ENCODE data around the gene WDR77. TPM values are rescaled to one million over a fixed set of nuclear protein-coding genes. Genes with fewer than 3 reads are reported as not detected.

Gene WDR77
- total RNA-seq, 1 experiment from 2014 or later = 42.5 TPM

DNA sequence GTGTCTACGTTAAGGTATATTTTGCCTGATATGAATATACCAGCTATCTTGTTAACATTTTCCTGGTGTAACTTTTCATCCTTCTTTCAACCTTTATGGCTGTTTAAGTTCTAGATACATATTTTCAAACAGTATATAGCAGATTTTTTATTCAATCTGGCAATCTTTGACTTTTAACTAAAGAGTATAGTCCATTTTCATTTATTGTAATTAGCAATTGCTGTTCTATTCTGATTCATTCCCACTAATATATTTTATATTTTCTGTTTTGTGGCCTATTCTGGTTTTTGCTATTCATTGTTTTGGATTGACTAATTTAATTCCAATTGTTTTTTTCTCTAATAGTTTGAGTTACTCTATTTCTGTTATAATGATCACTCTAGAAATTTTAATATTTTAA, 17.4 kb upstream of the WDR77 start:
- ChIA-PET POLR2A (no interaction called here), RAD21 (ENCODE audit: low non-redundant PET in 1 of 2, low total read pairs in 2 of 2, uncharacterized antibody in 2 of 2, unreplicated experiment in 2 of 2) (no interaction called here), CTCF (no interaction called here)
- no peaks in the 10 kb centered on the region for H4K20me1 ChIP-seq (ENCODE audit: insufficient read depth)
- H3K4me2 ChIP-seq (ENCODE audit: low read length) = no peak overlapping the region
- H3K36me3 ChIP-seq (ENCODE audit: control insufficient read depth in 1 of 2, insufficient read depth in 2 of 2, low read length in 2 of 2) = peaks cover 3 to 8% of the 10 kb centered on the region in 2 experiments; a peak in 1 of 4 replicates
- no peaks in the 10 kb centered on the region for H3K27me3 ChIP-seq (ENCODE audit: insufficient read depth, low read length)
- no peak for TF ChIP-seq JUND (IDR thresholded peaks at IDR 0.05)
- TF ChIP-seq, protein P1, sequence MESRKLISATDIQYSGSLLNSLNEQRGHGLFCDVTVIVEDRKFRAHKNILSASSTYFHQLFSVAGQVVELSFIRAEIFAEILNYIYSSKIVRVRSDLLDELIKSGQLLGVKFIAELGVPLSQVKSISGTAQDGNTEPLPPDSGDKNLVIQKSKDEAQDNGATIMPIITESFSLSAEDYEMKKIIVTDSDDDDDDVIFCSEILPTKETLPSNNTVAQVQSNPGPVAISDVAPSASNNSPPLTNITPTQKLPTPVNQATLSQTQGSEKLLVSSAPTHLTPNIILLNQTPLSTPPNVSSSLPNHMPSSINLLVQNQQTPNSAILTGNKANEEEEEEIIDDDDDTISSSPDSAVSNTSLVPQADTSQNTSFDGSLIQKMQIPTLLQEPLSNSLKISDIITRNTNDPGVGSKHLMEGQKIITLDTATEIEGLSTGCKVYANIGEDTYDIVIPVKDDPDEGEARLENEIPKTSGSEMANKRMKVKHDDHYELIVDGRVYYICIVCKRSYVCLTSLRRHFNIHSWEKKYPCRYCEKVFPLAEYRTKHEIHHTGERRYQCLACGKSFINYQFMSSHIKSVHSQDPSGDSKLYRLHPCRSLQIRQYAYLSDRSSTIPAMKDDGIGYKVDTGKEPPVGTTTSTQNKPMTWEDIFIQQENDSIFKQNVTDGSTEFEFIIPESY (IDR thresholded peaks at IDR 0.05; ENCODE audit: extremely low read depth, insufficient replicate concordance, low read length) = no peak
- H2AFZ ChIP-seq (ENCODE audit: low read depth, low read length, poor library complexity, severe bottlenecking) = no peak overlapping the region
- no TSS peak for BruUV-seq (replicated peaks)
- intact Hi-C loops (cut with micrococcal nuclease) = no loop called here
- no peak for DNase-seq (ENCODE audit: low read depth, low spot score)
- no peak overlapping the region for H3K27ac ChIP-seq (ENCODE audit: low read depth, low read length)
- no peaks in the 10 kb centered on the region for H3K9me3 ChIP-seq (ENCODE audit: control insufficient read depth in 1 of 2, insufficient read depth in 1 of 2, low read depth in 1 of 2, low read length in 2 of 2)
- H3K9me2 ChIP-seq (ENCODE audit: insufficient read depth) = no peaks in the 10 kb centered on the region
- no peak overlapping the region for H3K4me3 ChIP-seq (replicated peaks in 1 of 2; ENCODE audit: low read depth in 1 of 2, low read length in 2 of 2)
- no peak for ATAC-seq
- no peaks in the 10 kb centered on the region for H3K4me1 ChIP-seq (ENCODE audit: control insufficient read depth in 1 of 2, insufficient read depth in 2 of 2, low read length in 2 of 2)
- H3K9ac ChIP-seq (ENCODE audit: low read length) = no peak overlapping the region
- no peaks in the 10 kb centered on the region for H3K79me2 ChIP-seq (ENCODE audit: insufficient read depth, low read length)

DNA sequence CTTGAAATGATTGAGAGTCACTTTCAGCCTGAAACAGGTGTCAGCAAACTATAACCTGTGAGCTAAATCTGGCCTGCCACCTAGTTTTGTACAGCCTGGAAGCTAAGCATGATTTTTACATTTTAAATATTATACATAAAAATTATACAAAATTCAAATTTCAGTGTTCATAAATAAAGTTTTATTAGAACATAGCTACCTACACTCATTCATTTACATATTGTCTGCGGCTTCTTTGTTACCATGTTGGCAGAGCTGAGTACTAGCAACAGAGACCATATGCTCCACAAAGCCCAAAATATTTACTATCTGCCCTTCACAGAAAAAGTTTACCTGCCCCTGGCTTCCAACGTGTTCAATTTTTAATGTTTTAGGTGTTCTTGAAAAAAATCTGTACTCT, 16.7 kb upstream of the WDR77 start:
- ChIA-PET POLR2A (interaction anchor here (0.7 kb wide), 1 partner anchor 9 kb away, joined by 3 read pairs; no protein-coding TSS in a partner anchor), RAD21 (ENCODE audit: low non-redundant PET in 1 of 2, low total read pairs in 2 of 2, uncharacterized antibody in 2 of 2, unreplicated experiment in 2 of 2) (no interaction called here), CTCF (interaction anchor here (0.9 kb wide), 1 partner anchor 16 kb away, joined by 4 read pairs; no protein-coding TSS in a partner anchor)
- no peaks in the 10 kb centered on the region for H3K79me2 ChIP-seq (ENCODE audit: insufficient read depth, low read length)
- H3K9ac ChIP-seq (ENCODE audit: low read length) = no peak overlapping the region
- no peak for ATAC-seq
- H3K9me2 ChIP-seq (ENCODE audit: insufficient read depth) = no peaks in the 10 kb centered on the region
- no peak overlapping the region for H2AFZ ChIP-seq (ENCODE audit: low read depth, low read length, poor library complexity, severe bottlenecking)
- no peak overlapping the region for H3K4me2 ChIP-seq (ENCODE audit: low read length)
- intact Hi-C loops (cut with micrococcal nuclease) = no loop called here
- H3K36me3 ChIP-seq (ENCODE audit: control insufficient read depth in 1 of 2, insufficient read depth in 2 of 2, low read length in 2 of 2) = peaks cover 6 to 10% of the 10 kb centered on the region in 2 experiments; a peak in 3 of 4 replicates
- TF ChIP-seq CBX3 (IDR thresholded peaks at IDR 0.05; ENCODE audit: low read depth) = no peak
- no peak for TF ChIP-seq YY1 (IDR thresholded peaks at IDR 0.05; ENCODE audit: extremely low read depth, insufficient replicate concordance, low read depth, low read length)
- TF ChIP-seq TCF7L2 (IDR thresholded peaks at IDR 0.05; ENCODE audit: borderline replicate concordance, extremely low read depth, insufficient read depth, insufficient read length) = no peak
- TF ChIP-seq FOSL1 (IDR thresholded peaks at IDR 0.05; ENCODE audit: low read depth) = no peak
- TF ChIP-seq JUND (IDR thresholded peaks at IDR 0.05) = no peak
- H3K27ac ChIP-seq (ENCODE audit: low read depth, low read length) = no peak overlapping the region
- no peaks in the 10 kb centered on the region for H3K27me3 ChIP-seq (ENCODE audit: insufficient read depth, low read length)
- H3K4me1 ChIP-seq (ENCODE audit: control insufficient read depth in 1 of 2, insufficient read depth in 2 of 2, low read length in 2 of 2) = no peaks in the 10 kb centered on the region
- H4K20me1 ChIP-seq (ENCODE audit: insufficient read depth) = no peaks in the 10 kb centered on the region
- no TSS peak for BruUV-seq (replicated peaks)
- H3K4me3 ChIP-seq (replicated peaks in 1 of 2; ENCODE audit: low read depth in 1 of 2, low read length in 2 of 2) = no peak overlapping the region
- no peaks in the 10 kb centered on the region for H3K9me3 ChIP-seq (ENCODE audit: control insufficient read depth in 1 of 2, insufficient read depth in 1 of 2, low read depth in 1 of 2, low read length in 2 of 2)
- DNase-seq (ENCODE audit: low read depth, low spot score) = no peak
